ENCODE results near the gene ZFP36L1.

Gene ZFP36L1

DNA sequence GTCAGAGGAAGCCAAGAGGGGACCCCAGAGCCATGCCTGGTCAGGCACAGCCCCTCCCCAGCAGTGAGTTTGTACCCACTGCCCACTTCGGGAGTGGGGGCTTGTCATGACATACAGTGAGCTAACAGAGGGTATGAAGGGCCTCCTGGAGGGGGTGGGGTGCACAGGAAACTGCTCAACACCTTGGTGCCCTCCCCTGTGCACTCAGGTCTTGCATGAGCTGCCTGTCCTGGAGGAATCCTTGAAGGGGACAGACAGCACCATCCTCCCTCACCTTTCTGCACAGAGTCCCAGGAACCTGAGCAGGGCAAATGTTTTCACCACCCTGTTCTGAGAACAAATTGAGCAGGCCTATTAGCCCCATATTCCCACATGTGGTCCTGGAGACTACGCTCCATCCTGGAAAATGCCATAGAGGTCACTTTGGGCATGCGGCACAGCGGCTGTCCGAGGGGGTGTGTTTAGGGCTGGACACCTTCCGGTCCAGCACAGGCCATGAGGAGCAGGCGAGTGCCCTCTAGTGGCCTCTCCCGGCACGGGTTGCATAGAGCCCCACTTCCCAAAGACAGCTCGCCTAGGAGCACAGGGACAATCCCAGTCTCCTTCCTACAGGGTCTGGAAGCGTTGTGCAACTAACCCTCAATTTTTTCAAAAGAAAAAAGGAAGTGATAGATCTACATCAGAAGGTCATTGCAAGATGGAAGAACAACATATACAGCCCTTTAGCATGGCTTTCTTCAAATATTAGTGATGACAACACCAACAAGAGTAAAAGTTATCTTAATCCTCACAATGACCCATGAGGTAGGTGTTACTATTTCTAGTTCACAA is 31.9 kb upstream of the ZFP36L1 start:
- no CpG with 5 or more reads among the region's 11 CpGs for WGBS (ENCODE audit: extremely low coverage, insufficient coverage, insufficient read length)

DNA sequence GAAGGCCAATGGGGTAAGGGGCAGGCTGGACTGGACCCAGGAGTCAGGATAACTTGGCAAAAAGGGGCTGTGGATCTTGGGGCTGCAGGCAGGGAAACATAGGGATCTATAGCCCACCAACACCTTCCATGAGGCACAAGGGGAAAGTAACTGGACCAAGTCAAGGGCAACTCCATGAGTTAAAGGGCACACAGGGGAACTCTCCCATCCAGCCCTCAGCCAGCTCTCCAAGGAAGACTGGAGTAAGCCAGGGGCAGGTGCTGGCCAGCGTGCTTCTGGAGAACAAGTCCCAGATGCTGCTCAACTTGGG is 31.3 kb upstream of the ZFP36L1 start:
- Histone ChIP-seq H2BK5ac (ENCODE audit: low read depth, low read length, poor library complexity) (no peak overlapping the region), H3K36me3 (ENCODE audit: control insufficient read depth in 1 of 2, insufficient read depth in 2 of 2, low read length in 2 of 2) (no peaks in the 10 kb centered on the region), H4K91ac (ENCODE audit: low read depth, low read length) (no peak overlapping the region), H3K4me1 (ENCODE audit: control insufficient read depth in 1 of 2, insufficient read depth in 2 of 2, low read length in 2 of 2) (peaks cover 13 to 20% of the 10 kb centered on the region in 2 experiments), H3K27me3 (ENCODE audit: insufficient read depth, low read length) (no peaks in the 10 kb centered on the region), H3K18ac (ENCODE audit: low read length) (no peak overlapping the region), H2AK5ac (ENCODE audit: low read length) (no peak overlapping the region), H2BK12ac (ENCODE audit: low read length) (no peak overlapping the region), H3K23ac (ENCODE audit: low read length) (no peak overlapping the region), H3K9ac (ENCODE audit: low read length) (no peak overlapping the region), H3K79me1 (ENCODE audit: low read length) (peaks cover 10% of the 10 kb centered on the region), H3K4me2 (ENCODE audit: low read length) (no peak overlapping the region), H2BK120ac (ENCODE audit: insufficient read depth, low read length, poor library complexity) (no peak overlapping the region), H3K4ac (ENCODE audit: low read depth, low read length) (no peak overlapping the region), H3K79me2 (ENCODE audit: control insufficient read depth, insufficient read depth, low read length, poor library complexity) (no peaks in the 10 kb centered on the region), H3K9me3 (ENCODE audit: insufficient read depth, low read depth, low read length) (no peaks in the 10 kb centered on the region), H4K12ac (ENCODE audit: low read depth, low read length) (no peak overlapping the region), H3K4me3 (ENCODE audit: low read depth, low read length) (no peak overlapping the region), H4K8ac (ENCODE audit: low read depth, low read length) (peak overlapping the region; percentile 44), H3K27ac (ENCODE audit: low read depth, low read length) (no peak overlapping the region), H3K14ac (ENCODE audit: low read length) (no peak overlapping the region), H2AFZ (ENCODE audit: insufficient read depth, low read length, poor library complexity) (no peak overlapping the region)
- no CpG with 5 or more reads among the region's 1 CpG for WGBS (ENCODE audit: extremely low coverage, insufficient coverage, insufficient read length)
- no peak for DNase-seq

More for the DNA sequence above, 31.9 kb upstream of the ZFP36L1 start:
- Histone ChIP-seq H3K4ac (ENCODE audit: low read depth, low read length) (no peak overlapping the region), H2BK120ac (ENCODE audit: insufficient read depth, low read length, poor library complexity) (no peak overlapping the region), H3K79me2 (ENCODE audit: control insufficient read depth, insufficient read depth, low read length, poor library complexity) (no peaks in the 10 kb centered on the region), H3K36me3 (ENCODE audit: control insufficient read depth in 1 of 2, insufficient read depth in 2 of 2, low read length in 2 of 2) (no peaks in the 10 kb centered on the region), H2BK12ac (ENCODE audit: low read length) (peak overlapping the region; percentile 43), H2AK5ac (ENCODE audit: low read length) (no peak overlapping the region), H3K23ac (ENCODE audit: low read length) (no peak overlapping the region), H3K14ac (ENCODE audit: low read length) (no peak overlapping the region), H2BK5ac (ENCODE audit: low read depth, low read length, poor library complexity) (no peak overlapping the region), H4K8ac (ENCODE audit: low read depth, low read length) (peak overlapping the region; percentile 44), H2AFZ (ENCODE audit: insufficient read depth, low read length, poor library complexity) (no peak overlapping the region), H3K4me2 (ENCODE audit: low read length) (peak overlapping the region; percentile 8), H4K12ac (ENCODE audit: low read depth, low read length) (no peak overlapping the region), H3K27me3 (ENCODE audit: insufficient read depth, low read length) (no peaks in the 10 kb centered on the region), H3K9ac (ENCODE audit: low read length) (no peak overlapping the region), H4K91ac (ENCODE audit: low read depth, low read length) (no peak overlapping the region), H3K18ac (ENCODE audit: low read length) (no peak overlapping the region), H3K79me1 (ENCODE audit: low read length) (peaks cover 10% of the 10 kb centered on the region), H3K4me1 (ENCODE audit: control insufficient read depth in 1 of 2, insufficient read depth in 2 of 2, low read length in 2 of 2) (peaks cover 8 to 15% of the 10 kb centered on the region in 2 experiments), H3K4me3 (ENCODE audit: low read depth, low read length) (no peak overlapping the region), H3K27ac (ENCODE audit: low read depth, low read length) (no peak overlapping the region), H3K9me3 (ENCODE audit: insufficient read depth, low read depth, low read length) (no peaks in the 10 kb centered on the region)
- DNase-seq: peak; percentile 69 to 90

DNA sequence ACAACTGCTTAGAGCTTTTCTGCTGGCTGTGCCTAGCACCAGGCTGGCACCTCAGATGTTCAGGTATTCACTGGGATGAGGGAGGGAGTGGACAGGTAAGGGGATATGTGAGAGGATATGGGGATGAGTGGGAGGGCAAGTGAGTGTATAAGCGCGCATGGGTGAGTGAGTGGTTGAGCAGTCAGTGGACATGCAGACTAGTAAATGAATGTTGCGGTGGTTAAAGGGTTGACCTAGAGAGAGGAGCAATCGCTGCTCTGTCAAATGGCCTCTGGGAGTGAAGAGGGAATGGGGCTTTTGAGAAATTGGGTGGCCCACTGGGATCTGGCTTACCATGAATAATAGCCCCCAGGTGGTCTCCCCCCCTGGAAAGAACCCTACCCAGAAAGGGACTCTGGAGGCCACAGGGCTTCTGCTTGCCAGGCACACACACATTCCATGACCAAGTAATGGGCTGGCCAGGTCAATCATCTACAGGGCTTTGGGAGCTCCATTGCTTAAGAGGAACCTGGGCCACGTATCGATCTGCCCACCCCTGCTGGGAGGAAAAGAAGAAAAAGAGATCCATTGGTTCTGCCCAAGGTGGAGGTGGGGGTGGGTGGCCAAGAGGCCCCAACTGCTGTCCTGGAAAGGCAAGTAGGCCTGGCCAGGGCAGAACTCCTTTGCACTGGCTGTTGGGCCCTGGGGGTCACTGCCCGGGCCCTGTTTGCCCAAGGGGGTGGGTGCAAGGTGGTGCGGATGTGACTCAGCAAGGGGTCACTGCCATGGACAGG is 30.8 kb upstream of the ZFP36L1 start:
- Histone ChIP-seq H3K14ac (ENCODE audit: low read length) (no peak overlapping the region), H3K9me3 (ENCODE audit: insufficient read depth, low read depth, low read length) (no peaks in the 10 kb centered on the region), H3K27me3 (ENCODE audit: insufficient read depth, low read length) (no peaks in the 10 kb centered on the region), H3K27ac (ENCODE audit: low read depth, low read length) (no peak overlapping the region), H3K4me3 (ENCODE audit: low read depth, low read length) (no peak overlapping the region), H2BK12ac (ENCODE audit: low read length) (no peak overlapping the region), H3K36me3 (ENCODE audit: control insufficient read depth in 1 of 2, insufficient read depth in 2 of 2, low read length in 2 of 2) (no peaks in the 10 kb centered on the region), H2AFZ (ENCODE audit: insufficient read depth, low read length, poor library complexity) (no peak overlapping the region), H3K79me2 (ENCODE audit: control insufficient read depth, insufficient read depth, low read length, poor library complexity) (no peaks in the 10 kb centered on the region), H3K9ac (ENCODE audit: low read length) (no peak overlapping the region), H4K8ac (ENCODE audit: low read depth, low read length) (no peak overlapping the region), H3K4me1 (ENCODE audit: control insufficient read depth in 1 of 2, insufficient read depth in 2 of 2, low read length in 2 of 2) (peaks cover 13 to 20% of the 10 kb centered on the region in 2 experiments), H2AK5ac (ENCODE audit: low read length) (peak overlapping the region; percentile 36), H3K79me1 (ENCODE audit: low read length) (peaks cover 10% of the 10 kb centered on the region), H4K91ac (ENCODE audit: low read depth, low read length) (no peak overlapping the region), H2BK5ac (ENCODE audit: low read depth, low read length, poor library complexity) (no peak overlapping the region), H3K4me2 (ENCODE audit: low read length) (no peak overlapping the region), H3K4ac (ENCODE audit: low read depth, low read length) (no peak overlapping the region), H2BK120ac (ENCODE audit: insufficient read depth, low read length, poor library complexity) (no peak overlapping the region), H3K23ac (ENCODE audit: low read length) (no peak overlapping the region), H3K18ac (ENCODE audit: low read length) (no peak overlapping the region), H4K12ac (ENCODE audit: low read depth, low read length) (no peak overlapping the region)
- WGBS (ENCODE audit: extremely low coverage, insufficient coverage, insufficient read length): 100% methylated on average over 2 of the region's 8 CpGs
- no peak for DNase-seq

DNA sequence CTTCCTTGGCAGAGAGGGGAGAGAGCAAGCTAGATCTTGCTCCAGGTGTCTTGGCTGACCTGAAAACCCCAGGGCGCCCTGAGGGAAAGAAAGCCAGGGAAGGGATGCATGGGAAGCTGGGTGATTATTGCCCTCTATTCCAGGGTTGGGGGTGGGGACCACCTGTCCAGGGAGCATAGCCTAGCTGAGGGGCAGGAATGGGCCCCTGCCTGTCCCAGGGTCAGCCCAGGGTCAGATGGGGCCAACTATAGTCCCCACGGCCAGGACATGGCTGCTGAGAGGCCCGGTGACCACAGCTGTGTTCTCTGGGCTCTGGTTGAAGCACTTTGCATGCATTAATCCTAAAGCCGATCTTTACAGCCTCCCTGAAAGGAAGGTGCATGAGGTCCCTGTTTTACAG is 30.1 kb upstream of the ZFP36L1 start:
- Histone ChIP-seq H3K4me3 (ENCODE audit: low read depth, low read length) (no peak overlapping the region), H2BK5ac (ENCODE audit: low read depth, low read length, poor library complexity) (no peak overlapping the region), H2AK5ac (ENCODE audit: low read length) (no peak overlapping the region), H2AFZ (ENCODE audit: insufficient read depth, low read length, poor library complexity) (no peak overlapping the region), H2BK120ac (ENCODE audit: insufficient read depth, low read length, poor library complexity) (no peak overlapping the region), H3K4me1 (ENCODE audit: control insufficient read depth in 1 of 2, insufficient read depth in 2 of 2, low read length in 2 of 2) (peaks cover 13 to 20% of the 10 kb centered on the region in 2 experiments), H3K79me2 (ENCODE audit: control insufficient read depth, insufficient read depth, low read length, poor library complexity) (no peaks in the 10 kb centered on the region), H4K91ac (ENCODE audit: low read depth, low read length) (no peak overlapping the region), H3K36me3 (ENCODE audit: control insufficient read depth in 1 of 2, insufficient read depth in 2 of 2, low read length in 2 of 2) (no peaks in the 10 kb centered on the region), H4K12ac (ENCODE audit: low read depth, low read length) (no peak overlapping the region), H2BK12ac (ENCODE audit: low read length) (no peak overlapping the region), H4K8ac (ENCODE audit: low read depth, low read length) (no peak overlapping the region), H3K18ac (ENCODE audit: low read length) (no peak overlapping the region), H3K27me3 (ENCODE audit: insufficient read depth, low read length) (no peaks in the 10 kb centered on the region), H3K4ac (ENCODE audit: low read depth, low read length) (no peak overlapping the region), H3K79me1 (ENCODE audit: low read length) (peaks cover 10% of the 10 kb centered on the region), H3K14ac (ENCODE audit: low read length) (no peak overlapping the region), H3K23ac (ENCODE audit: low read length) (no peak overlapping the region), H3K9me3 (ENCODE audit: insufficient read depth, low read depth, low read length) (no peaks in the 10 kb centered on the region), H3K4me2 (ENCODE audit: low read length) (no peak overlapping the region), H3K9ac (ENCODE audit: low read length) (no peak overlapping the region), H3K27ac (ENCODE audit: low read depth, low read length) (no peak overlapping the region)
- no CpG with 5 or more reads among the region's 4 CpGs for WGBS (ENCODE audit: extremely low coverage, insufficient coverage, insufficient read length)
- DNase-seq: no peak
